ENCODE results near the gene CERS2.
A peak's percentile ranks its signal among the peaks of the same experiment; 100 is the strongest.

Gene CERS2

GRCh38 chr1:150997126-150997872 lies 22.7 kb upstream of the CERS2 start:
- no peak for DNase-seq

- DNase-seq, result peak; percentile 31 to 57
These were observed 21.3 kb upstream of the CERS2 start for GRCh38 chr1:150995896-150996295.

GRCh38 chr1:150995460-150995859 lies 20.8 kb upstream of the CERS2 start:
- no peak for DNase-seq

GRCh38 chr1:150994248-150994647 lies 19.6 kb upstream of the CERS2 start:
- no peak for DNase-seq

- no peak for DNase-seq
These were observed 18.0 kb upstream of the CERS2 start for GRCh38 chr1:150992626-150993025.

- DNase-seq, result no peak
These were observed 13.3 kb upstream of the CERS2 start for GRCh38 chr1:150987924-150988323.

GRCh38 chr1:150985179-150985825 lies 10.7 kb upstream of the CERS2 start:
- no peak for DNase-seq

GRCh38 chr1:150981805-150982712 lies 7.4 kb upstream of the CERS2 start, which contains the start of gene ANXA9:
Gene ANXA9 (plus strand): TSS chr1:150982292. CDS start chr1:150983106, 814 bp downstream.
- DNase-seq, result no peak

- DNase-seq, result no peak
These were observed 6.7 kb upstream of the CERS2 start for GRCh38 chr1:150981177-150981804.

GRCh38 chr1:150979092-150980056 lies 4.7 kb upstream of the CERS2 start:
- DNase-seq, result peak; percentile 88 to 91

- peak; percentile 82 to 87 for DNase-seq
These were observed 2.5 kb upstream of the CERS2 start for GRCh38 chr1:150976879-150977694.

GRCh38 chr1:150976401-150976821 lies 1.8 kb upstream of the CERS2 start:
- DNase-seq, result no peak

- DNase-seq, result peak; percentile 16 to 33
These were observed 627 bp downstream of the CERS2 start for GRCh38 chr1:150973836-150974579.

- no peak for DNase-seq
These were observed 1.3 kb downstream of the CERS2 start for GRCh38 chr1:150973258-150973835.

- DNase-seq, result no peak
These were observed 2.2 kb downstream of the CERS2 start for GRCh38 chr1:150972417-150972940.

GRCh38 chr1:150971583-150972416 lies 2.8 kb downstream of the CERS2 start:
- DNase-seq, result no peak

- DNase-seq, result no peak
These were observed 3.6 kb downstream of the CERS2 start for GRCh38 chr1:150970808-150971582.
